ENCODE results near the gene DCXR. TPM values are rescaled to one million over a fixed set of nuclear protein-coding genes. Genes with fewer than 3 reads are reported as not detected.

The DCXR gene
- total and polyA plus RNA-seq, 2 of the 4 experiments (the other 2 are of a cell fraction), result 36.6 to 139 TPM

- DNase-seq, result peak; percentile 21
- intact Hi-C loops (cut with micrococcal nuclease), result no loop called here
- TF ChIP-seq USF2 (IDR thresholded peaks at IDR 0.05; ENCODE audit: low read depth, low read length) (no peak), SMC3 (IDR thresholded peaks at IDR 0.05; ENCODE audit: low read depth, low read length) (peak; percentile 41), CEBPB (IDR thresholded peaks at IDR 0.05; ENCODE audit: low read depth, low read length) (no peak), RFX5 (IDR thresholded peaks at IDR 0.05; ENCODE audit: low read depth, low read length) (no peak), CHD1 (IDR thresholded peaks at IDR 0.05; ENCODE audit: low read depth, low read length) (no peak), MAZ (IDR thresholded peaks at IDR 0.05; ENCODE audit: borderline replicate concordance, low read depth, low read length) (no peak), POLR2A (IDR thresholded peaks at IDR 0.05; ENCODE audit: low read depth, low read length) (no peak), NFE2L2 (IDR thresholded peaks at IDR 0.05; ENCODE audit: low read depth, low read length) (no peak), BHLHE40 (IDR thresholded peaks at IDR 0.05; ENCODE audit: low read depth, low read length) (no peak), MAFK (IDR thresholded peaks at IDR 0.05; ENCODE audit: low read depth, low read length) (no peak), RAD21 (IDR thresholded peaks at IDR 0.05; ENCODE audit: low read length) (peak; percentile 49), ELK1 (IDR thresholded peaks at IDR 0.05; ENCODE audit: borderline replicate concordance, low read depth, low read length) (no peak), CTCF (conservative IDR thresholded peaks at IDR 0.05; ENCODE audit: low read depth, low read length) (peak; percentile 64), FOS (IDR thresholded peaks at IDR 0.05; ENCODE audit: low read depth, low read length) (no peak)
These were observed 17.6 kb downstream of the DCXR start for GRCh38 chr17:82019690-82020571.

More at GRCh38 chr17:82019690-82020571, 17.6 kb downstream of the DCXR start:
- BruUV-seq (replicated peaks), result no TSS peak
- no peak overlapping the region for H4K8ac ChIP-seq (ENCODE audit: low read depth in 2 of 2, low read length in 2 of 2)
- H4K91ac ChIP-seq (ENCODE audit: insufficient read depth, low read depth, low read length), result no peak overlapping the region
- H2AFZ ChIP-seq (replicated peaks; ENCODE audit: low read length, poor library complexity), result no peak overlapping the region
- no peak overlapping the region for H2BK5ac ChIP-seq (ENCODE audit: low read depth, low read length, poor library complexity, severe bottlenecking)
- H3K9me3 ChIP-seq (ENCODE audit: control insufficient read depth, insufficient read depth, low read length), result no peaks in the 10 kb centered on the region
- H3K79me1 ChIP-seq (ENCODE audit: low read depth in 1 of 2, low read length in 2 of 2), result peaks cover 12 to 46% of the 10 kb centered on the region in 2 experiments
- ChIA-PET CTCF (interaction anchor here (0.5 to 3.6 kb wide), 8 partner anchors 15 to 211 kb away, joined by 3 to 17 read pairs (median 3); partner anchors contain the start of genes DCXR and NOTUM), POLR2A (ENCODE audit: unreplicated experiment) (no interaction called here)
- H3K4me1 ChIP-seq (ENCODE audit: control insufficient read depth, insufficient read depth, low read length), result peaks cover 13% of the 10 kb centered on the region
- no peak overlapping the region for H4K5ac ChIP-seq (ENCODE audit: low read depth, low read length)
- no peak overlapping the region for H3K18ac ChIP-seq (ENCODE audit: low read depth, low read length)
- H3K9ac ChIP-seq (ENCODE audit: low read depth, low read length), result no peak overlapping the region
- peaks cover 24% of the 10 kb centered on the region for H4K20me1 ChIP-seq (ENCODE audit: insufficient read depth, low read length)
- no peak overlapping the region for H3K4me3 ChIP-seq (ENCODE audit: insufficient read depth, low read depth, low read length)
- H3K9me1 ChIP-seq (ENCODE audit: insufficient read depth, low read length), result no peaks in the 10 kb centered on the region
- no peaks in the 10 kb centered on the region for H3K27me3 ChIP-seq (ENCODE audit: control insufficient read depth, insufficient read depth, low read length)
- H2BK15ac ChIP-seq (ENCODE audit: low read depth, low read length), result no peak overlapping the region
- H3K14ac ChIP-seq (replicated peaks; ENCODE audit: low read depth, low read length), result no peak overlapping the region
- H2BK120ac ChIP-seq (ENCODE audit: low read depth, low read length), result no peak overlapping the region
- H2AK5ac ChIP-seq (ENCODE audit: low read depth, low read length), result peak overlapping the region; percentile 33; the same call in 1 of the 2 replicates
- no peak for ATAC-seq (ENCODE audit: low read depth)
- no peak overlapping the region for H3K4me2 ChIP-seq (ENCODE audit: low read depth, low read length)
- 73% methylated on average over 20 of the region's 34 CpGs; no CpG with 5 or more reads in 1 of the 2 experiments for WGBS, 2 experiments (ENCODE audit: extremely low coverage in 2 of 2, insufficient read length in 1 of 2)
- H3K56ac ChIP-seq (ENCODE audit: extremely low read depth, insufficient read depth, low read length), result no peak overlapping the region
- dilution Hi-C loops (cut with HindIII; ENCODE audit: low sequenced_read_pairs, unreplicated experiment) (no loop called here), in situ Hi-C loops (cut with MboI; ENCODE audit: low sequenced_read_pairs) (loop anchor here (5.0 kb wide), 1 partner anchor 53 kb away; no protein-coding TSS in a partner anchor)
- H2BK20ac ChIP-seq (ENCODE audit: low read depth, low read length), result no peak overlapping the region
- no peak overlapping the region for H3K4ac ChIP-seq (ENCODE audit: low read depth, low read length)
- no peak overlapping the region for H3K27ac ChIP-seq (ENCODE audit: insufficient read depth, low read length)
- peaks cover 6% of the 10 kb centered on the region; the same call in 1 of the 2 replicates for H3K36me3 ChIP-seq (ENCODE audit: control insufficient read depth, insufficient read depth, low read length)
- H3K23ac ChIP-seq (ENCODE audit: low read depth, low read length), result no peak overlapping the region
- peak overlapping the region; percentile 67 for H2AK9ac ChIP-seq (replicated peaks; ENCODE audit: low read depth, low read length, poor library complexity)

All from IMR-90 (cell line).